Stimulated activated CD8-positive, alpha-beta memory T cell treated with anti-CD3 and anti-CD28 coated beads, Interleukin-4, amount 100 ng/mL, for 48 hours (primary cell): ENCODE results near the gene SPRTN.

Experiments
- DNase-seq: peaks from one replicate; pipeline ENCODE4 v3.0.0-alpha.2; 2020

Gene SPRTN

GRCh38 chr1:231338270-231339128, at the start of gene SPRTN:
TSS of gene SPRTN (plus strand) at chr1:231338293. CDS start at chr1:231338384, 91 bp downstream.
- no peak for DNase-seq

GRCh38 chr1:231295938-231296337, 42.2 kb upstream of the SPRTN start:
- DNase-seq = no peak

- DNase-seq = no peak
These were observed 36.1 kb upstream of the SPRTN start for GRCh38 chr1:231301990-231302389.

- no peak for DNase-seq
These were observed 27.6 kb upstream of the SPRTN start for GRCh38 chr1:231310391-231310934.

- DNase-seq = no peak
These were observed 26.2 kb upstream of the SPRTN start for GRCh38 chr1:231311720-231312431.

- no peak for DNase-seq
These were observed 25.7 kb upstream of the SPRTN start for GRCh38 chr1:231312432-231312788.

- no peak for DNase-seq
These were observed 24.4 kb upstream of the SPRTN start for GRCh38 chr1:231313661-231314060.

GRCh38 chr1:231315887-231316286, 22.2 kb upstream of the SPRTN start:
- peak; percentile 69 for DNase-seq

- DNase-seq = no peak
These were observed 20.6 kb upstream of the SPRTN start for GRCh38 chr1:231317306-231318014.

GRCh38 chr1:231318015-231318355, 20.1 kb upstream of the SPRTN start:
- DNase-seq = no peak

- no peak for DNase-seq
These were observed 19.5 kb upstream of the SPRTN start for GRCh38 chr1:231318568-231318967.

- DNase-seq = no peak
These were observed 19.0 kb upstream of the SPRTN start for GRCh38 chr1:231319080-231319479.

GRCh38 chr1:231322880-231323530, 15.1 kb upstream of the SPRTN start:
- no peak for DNase-seq

GRCh38 chr1:231324660-231325059, 13.4 kb upstream of the SPRTN start:
- no peak for DNase-seq

- no peak for DNase-seq
These were observed 11.8 kb upstream of the SPRTN start for GRCh38 chr1:231326248-231326647.

- DNase-seq = no peak
These were observed 10.5 kb upstream of the SPRTN start for GRCh38 chr1:231327617-231328016.

- no peak for DNase-seq
These were observed 8.6 kb upstream of the SPRTN start for GRCh38 chr1:231329483-231329882.

GRCh38 chr1:231332761-231333160, 5.3 kb upstream of the SPRTN start:
- no peak for DNase-seq

- no peak for DNase-seq
These were observed 3.9 kb upstream of the SPRTN start for GRCh38 chr1:231334079-231334666.

- no peak for DNase-seq
These were observed 3.1 kb upstream of the SPRTN start for GRCh38 chr1:231334952-231335351.

GRCh38 chr1:231335663-231336602, 2.2 kb upstream of the SPRTN start:
- no peak for DNase-seq
